PC-9 (cell line): ENCODE results near the gene CCDC107.

Source experiments
- EZH2 ChIP-seq: fragments of 200-600 bp; sonication (generic); IDR thresholded peaks from 2 replicates; pipeline ENCODE4 v1.8.0; 2017; ENCODE audit warnings: antibody characterized with exemption, low read depth
- TF ChIP-seq, protein P1 (sequence below): fragments of 200-600 bp; sonication (generic); conservative IDR thresholded peaks from 2 replicates; pipeline ENCODE4 v1.6.1; 2017; ENCODE audit warnings: mixed run types, antibody characterized with exemption, mild to moderate bottlenecking, moderate library complexity

DNA sequence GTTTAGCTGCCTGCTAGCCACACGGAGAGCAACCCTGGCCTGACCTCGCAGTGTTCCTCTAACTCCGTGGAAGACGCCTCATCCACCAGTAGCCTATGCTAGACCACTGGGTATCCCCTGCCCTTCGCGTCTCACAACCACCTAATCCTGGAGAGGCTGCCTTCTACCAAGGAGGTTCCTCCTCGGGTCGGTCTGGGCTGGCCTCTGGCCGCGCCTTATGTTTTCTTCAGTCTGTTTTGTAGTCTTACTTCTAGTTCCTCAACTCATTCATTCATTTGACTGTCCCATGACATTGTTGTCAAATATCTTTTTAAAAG is 33.2 kb downstream of the CCDC107 start:
- no peak for TF ChIP-seq EZH2
- TF ChIP-seq, protein P1, sequence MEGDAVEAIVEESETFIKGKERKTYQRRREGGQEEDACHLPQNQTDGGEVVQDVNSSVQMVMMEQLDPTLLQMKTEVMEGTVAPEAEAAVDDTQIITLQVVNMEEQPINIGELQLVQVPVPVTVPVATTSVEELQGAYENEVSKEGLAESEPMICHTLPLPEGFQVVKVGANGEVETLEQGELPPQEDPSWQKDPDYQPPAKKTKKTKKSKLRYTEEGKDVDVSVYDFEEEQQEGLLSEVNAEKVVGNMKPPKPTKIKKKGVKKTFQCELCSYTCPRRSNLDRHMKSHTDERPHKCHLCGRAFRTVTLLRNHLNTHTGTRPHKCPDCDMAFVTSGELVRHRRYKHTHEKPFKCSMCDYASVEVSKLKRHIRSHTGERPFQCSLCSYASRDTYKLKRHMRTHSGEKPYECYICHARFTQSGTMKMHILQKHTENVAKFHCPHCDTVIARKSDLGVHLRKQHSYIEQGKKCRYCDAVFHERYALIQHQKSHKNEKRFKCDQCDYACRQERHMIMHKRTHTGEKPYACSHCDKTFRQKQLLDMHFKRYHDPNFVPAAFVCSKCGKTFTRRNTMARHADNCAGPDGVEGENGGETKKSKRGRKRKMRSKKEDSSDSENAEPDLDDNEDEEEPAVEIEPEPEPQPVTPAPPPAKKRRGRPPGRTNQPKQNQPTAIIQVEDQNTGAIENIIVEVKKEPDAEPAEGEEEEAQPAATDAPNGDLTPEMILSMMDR, result no peak
